WERI-Rb-1 (cell line): ENCODE results near the gene COX19.

ENCODE experiments used
- DNase-seq: peaks from one replicate; pipeline ENCODE4 v3.0.0-alpha.2; 2020
- H3K27ac ChIP-seq: fragments of 250-450 bp; sonication (Bioruptor Pico); 2 replicates; pipeline ENCODE4 v1.5.1; 2020; ENCODE audit warnings: mild to moderate bottlenecking, moderate library complexity
- H3K27me3 ChIP-seq: fragments of 250-450 bp; sonication (Bioruptor Pico); 2 replicates; pipeline ENCODE4 v1.5.1; 2021; ENCODE audit warnings: mild to moderate bottlenecking, low read depth, moderate library complexity; ENCODE audit not compliant: insufficient read depth, severe bottlenecking
- H3K36me3 ChIP-seq: fragments of 250-450 bp; sonication (Bioruptor Pico); 2 replicates; pipeline ENCODE4 v1.5.1; 2020; ENCODE audit warnings: mild to moderate bottlenecking, moderate library complexity
- H3K4me3 ChIP-seq: 2 replicates; pipeline ENCODE4 v1.5.1; 2011; ENCODE audit warnings: low read depth, mild to moderate bottlenecking, control low read depth, low read length
- H3K9me3 ChIP-seq: fragments of 250-450 bp; sonication (Bioruptor Pico); 2 replicates; pipeline ENCODE4 v1.5.1; 2021; ENCODE audit warnings: mild to moderate bottlenecking, moderate library complexity; ENCODE audit not compliant: severe bottlenecking
- TF ChIP-seq, protein P1 (sequence below): IDR thresholded peaks from 2 replicates; pipeline ENCODE4 v1.5.1; 2011; ENCODE audit warnings: low read depth, mild to moderate bottlenecking, control low read depth, inconsistent platforms, low read length

Gene COX19

DNA sequence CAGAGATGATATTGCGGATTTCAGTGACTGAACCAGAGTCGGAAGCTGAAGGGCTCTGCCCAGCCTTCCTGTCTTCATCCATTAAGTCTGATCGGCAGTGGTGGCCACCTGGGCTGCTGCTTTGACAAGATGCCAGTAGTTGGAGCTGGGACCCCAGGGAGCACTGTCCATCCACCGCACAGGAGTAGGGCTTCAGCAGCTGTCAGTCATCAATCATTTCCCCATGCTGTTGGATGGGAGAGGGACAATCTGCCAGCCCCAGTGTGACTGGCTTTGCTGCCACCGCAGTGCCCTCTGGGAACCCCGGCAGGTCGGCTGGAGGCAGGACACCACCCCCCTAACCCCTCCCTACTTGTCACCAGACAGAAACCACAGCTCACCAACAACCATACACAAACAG lies 46.0 kb upstream of the COX19 start:
- H3K4me3 ChIP-seq = no peak overlapping the region
- peaks cover 34% of the 10 kb centered on the region for H3K36me3 ChIP-seq
- H3K9me3 ChIP-seq = no peaks in the 10 kb centered on the region
- TF ChIP-seq, protein P1, sequence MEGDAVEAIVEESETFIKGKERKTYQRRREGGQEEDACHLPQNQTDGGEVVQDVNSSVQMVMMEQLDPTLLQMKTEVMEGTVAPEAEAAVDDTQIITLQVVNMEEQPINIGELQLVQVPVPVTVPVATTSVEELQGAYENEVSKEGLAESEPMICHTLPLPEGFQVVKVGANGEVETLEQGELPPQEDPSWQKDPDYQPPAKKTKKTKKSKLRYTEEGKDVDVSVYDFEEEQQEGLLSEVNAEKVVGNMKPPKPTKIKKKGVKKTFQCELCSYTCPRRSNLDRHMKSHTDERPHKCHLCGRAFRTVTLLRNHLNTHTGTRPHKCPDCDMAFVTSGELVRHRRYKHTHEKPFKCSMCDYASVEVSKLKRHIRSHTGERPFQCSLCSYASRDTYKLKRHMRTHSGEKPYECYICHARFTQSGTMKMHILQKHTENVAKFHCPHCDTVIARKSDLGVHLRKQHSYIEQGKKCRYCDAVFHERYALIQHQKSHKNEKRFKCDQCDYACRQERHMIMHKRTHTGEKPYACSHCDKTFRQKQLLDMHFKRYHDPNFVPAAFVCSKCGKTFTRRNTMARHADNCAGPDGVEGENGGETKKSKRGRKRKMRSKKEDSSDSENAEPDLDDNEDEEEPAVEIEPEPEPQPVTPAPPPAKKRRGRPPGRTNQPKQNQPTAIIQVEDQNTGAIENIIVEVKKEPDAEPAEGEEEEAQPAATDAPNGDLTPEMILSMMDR = no peak
- H3K27me3 ChIP-seq = no peaks in the 10 kb centered on the region
- no peak for DNase-seq
- H3K27ac ChIP-seq = no peak overlapping the region

DNA sequence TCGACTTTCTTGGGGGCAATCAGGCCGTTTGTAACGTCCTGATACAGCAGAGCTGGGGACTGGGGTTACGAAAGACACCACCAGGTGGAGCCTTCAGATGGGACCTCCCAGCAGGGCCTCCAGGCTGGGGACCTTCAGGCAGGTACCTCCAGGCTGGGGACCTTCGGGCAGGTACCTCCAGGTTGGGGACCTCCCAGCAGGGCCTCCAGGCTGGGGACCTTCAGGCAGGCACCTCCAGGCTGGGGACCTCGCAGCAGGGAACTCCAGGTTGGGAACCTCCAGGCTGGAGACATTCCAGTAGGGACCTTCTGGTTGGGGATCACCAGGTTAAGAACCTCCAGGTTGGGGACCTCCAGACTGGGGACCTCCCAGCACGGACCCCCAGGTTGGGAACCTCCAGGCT lies 45.5 kb upstream of the COX19 start:
- H3K9me3 ChIP-seq = no peaks in the 10 kb centered on the region
- H3K4me3 ChIP-seq = no peak overlapping the region
- H3K27ac ChIP-seq = no peak overlapping the region
- TF ChIP-seq, protein P1 = peak; percentile 45
- DNase-seq = no peak
- no peaks in the 10 kb centered on the region for H3K27me3 ChIP-seq
- peaks cover 29% of the 10 kb centered on the region for H3K36me3 ChIP-seq

DNA sequence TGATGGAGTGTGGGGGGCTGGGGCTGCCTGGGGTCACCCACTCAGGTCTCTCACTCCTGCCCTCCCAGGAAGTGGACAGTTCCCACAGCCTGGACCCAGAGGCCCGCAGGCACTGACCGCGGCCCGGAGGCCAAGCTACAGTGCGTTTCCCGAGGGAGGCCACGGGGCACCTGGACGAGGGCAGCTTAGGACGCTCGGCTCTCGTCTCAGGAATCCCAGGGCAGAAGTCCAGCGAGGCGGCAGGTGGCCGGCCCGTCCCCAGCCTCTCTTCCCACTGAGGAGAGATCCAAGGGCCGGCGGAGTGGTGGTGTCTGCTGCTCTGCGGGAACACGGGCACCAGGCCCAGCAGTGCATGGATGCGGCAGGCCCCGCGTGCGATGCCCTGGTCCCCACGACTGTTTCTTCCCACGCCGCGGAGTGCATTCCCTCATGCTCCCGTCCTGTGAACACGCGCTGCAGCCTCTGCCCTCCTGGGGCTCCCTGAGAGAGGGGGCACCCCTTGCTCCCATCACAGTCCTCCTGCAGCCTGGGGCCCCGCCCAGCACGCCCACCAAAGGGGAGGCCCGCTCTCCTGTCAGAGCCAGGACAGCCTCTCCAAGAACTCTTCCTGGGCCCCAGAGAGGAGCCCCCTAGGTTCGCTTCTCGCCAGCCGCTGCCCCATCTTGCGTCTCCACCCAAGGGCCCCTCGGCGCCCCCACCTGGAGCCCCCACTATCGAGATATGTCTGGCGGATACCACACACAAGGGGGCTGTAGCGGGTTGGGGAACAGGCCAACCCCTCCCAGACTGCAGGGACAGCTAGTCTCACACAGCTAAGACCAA lies 44.7 kb upstream of the COX19 start:
- H3K4me3 ChIP-seq = no peak overlapping the region
- TF ChIP-seq, protein P1 = no peak
- no peaks in the 10 kb centered on the region for H3K9me3 ChIP-seq
- DNase-seq = peak; percentile 38
- no peaks in the 10 kb centered on the region for H3K27me3 ChIP-seq
- peaks cover 22% of the 10 kb centered on the region for H3K36me3 ChIP-seq
- peak overlapping the region; percentile 18; the same call in 1 of the 2 replicates for H3K27ac ChIP-seq

DNA sequence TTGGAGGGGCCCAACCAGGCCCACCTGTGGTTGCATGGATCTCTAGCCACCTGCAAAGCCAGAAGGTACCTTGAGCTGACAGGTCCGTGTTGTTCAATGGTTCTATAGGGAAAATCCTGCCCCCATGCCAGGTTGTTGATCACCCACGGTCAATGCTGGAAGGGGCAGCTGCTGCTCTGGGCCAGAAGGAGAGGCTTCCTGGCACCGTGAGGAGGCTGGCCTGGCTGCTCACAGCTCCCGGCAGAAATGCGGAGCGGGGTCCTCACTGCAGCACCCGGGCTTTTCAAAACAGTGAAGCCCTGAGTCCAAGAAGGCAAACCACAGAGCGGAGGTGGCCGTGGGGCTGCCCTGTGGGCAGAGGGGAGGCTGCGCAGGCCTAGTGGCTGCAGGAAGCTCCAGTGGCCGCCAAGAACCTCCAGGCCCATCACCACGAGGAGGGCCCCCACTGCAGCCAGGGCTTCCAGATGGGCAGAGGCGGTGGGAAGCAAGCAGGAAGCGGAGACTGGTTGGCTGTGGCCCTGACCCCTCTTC lies 44.0 kb upstream of the COX19 start:
- H3K27ac ChIP-seq = peak overlapping the region; percentile 18; the same call in 1 of the 2 replicates
- no peak for DNase-seq
- no peaks in the 10 kb centered on the region for H3K27me3 ChIP-seq
- H3K4me3 ChIP-seq = no peak overlapping the region
- H3K9me3 ChIP-seq = no peaks in the 10 kb centered on the region
- H3K36me3 ChIP-seq = peaks cover 17% of the 10 kb centered on the region
- TF ChIP-seq, protein P1 = no peak

DNA sequence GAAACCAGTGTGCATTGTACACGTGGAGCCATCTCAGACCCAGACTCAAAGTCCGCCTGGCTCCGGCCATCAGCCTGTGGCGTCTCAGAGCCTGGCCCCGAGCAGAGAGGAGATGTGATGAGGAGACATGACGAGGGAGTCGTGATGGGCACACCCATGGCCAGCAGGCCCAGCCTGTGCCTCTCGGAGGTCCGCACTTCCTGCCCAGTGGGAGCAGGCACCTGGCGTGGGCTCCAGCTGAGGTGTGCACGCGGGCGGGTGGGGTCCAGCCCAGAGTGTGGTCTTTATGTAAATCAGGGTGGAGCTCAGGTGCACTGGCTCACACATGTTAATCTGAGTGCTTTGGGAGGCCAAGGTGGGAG lies 43.0 kb upstream of the COX19 start:
- no peaks in the 10 kb centered on the region for H3K27me3 ChIP-seq
- no peak for DNase-seq
- no peak overlapping the region for H3K27ac ChIP-seq
- no peaks in the 10 kb centered on the region for H3K9me3 ChIP-seq
- TF ChIP-seq, protein P1 = no peak
- H3K36me3 ChIP-seq = peaks cover 17% of the 10 kb centered on the region
- H3K4me3 ChIP-seq = no peak overlapping the region
